Neural cell (in vitro differentiated cells): Measurements from ENCODE around the gene GRK1. TPM values are rescaled to one million over a fixed set of nuclear protein-coding genes. Genes with fewer than 3 reads are reported as not detected.

Experiments used
- H2AFZ ChIP-seq: fragments of 200-600, 300-800 bp; sonication (generic), shearing (Covaris generic); 2 replicates; pipeline ENCODE4 v1.6.0; 2014; ENCODE audit warnings: low read depth, mild to moderate bottlenecking, antibody characterized with exemption, low read length, moderate library complexity
- H3F3A ChIP-seq: fragments of 200-600 bp; shearing (Covaris generic); 2 replicates; pipeline ENCODE4 v1.6.1; 2016; ENCODE audit warnings: mild to moderate bottlenecking, moderate library complexity, mixed read lengths, antibody characterized with exemption, low read length; ENCODE audit not compliant: insufficient read depth, poor library complexity, severe bottlenecking
- H3K27ac ChIP-seq: fragments of 200-600, 300-800 bp; sonication (generic), shearing (Covaris generic); 2 replicates; pipeline ENCODE4 v1.5.1; 2014; ENCODE audit warnings: mild to moderate bottlenecking, low read length, moderate library complexity
- H3K27me3 ChIP-seq: fragments of 300-800, 200-600 bp; sonication (generic), shearing (Covaris generic); 2 replicates; pipeline ENCODE4 v1.6.0; 2014; ENCODE audit warnings: mild to moderate bottlenecking, low read depth, low read length, moderate library complexity; ENCODE audit not compliant: insufficient read depth
- H3K36me3 ChIP-seq: fragments of 300-800, 200-600 bp; sonication (generic), shearing (Covaris generic); 2 replicates; pipeline ENCODE4 v1.5.1; 2014; ENCODE audit warnings: mild to moderate bottlenecking, antibody characterized with exemption, low read length, moderate library complexity; ENCODE audit not compliant: insufficient read depth
- H3K4me2 ChIP-seq: fragments of 300-800, 200-600 bp; sonication (generic), shearing (Covaris generic); 2 replicates; pipeline ENCODE4 v1.6.0; 2014; ENCODE audit warnings: mild to moderate bottlenecking, low read length
- H3K4me3 ChIP-seq: fragments of 300-800, 200-600 bp; sonication (generic), shearing (Covaris generic); 2 replicates; pipeline ENCODE4 v1.5.1; 2014; ENCODE audit warnings: mild to moderate bottlenecking, low read length, moderate library complexity
- H3K79me2 ChIP-seq: fragments of 200-600 bp; shearing (Covaris generic); replicated peaks from 2 replicates; pipeline ENCODE4 v1.6.0; 2014; ENCODE audit warnings: mild to moderate bottlenecking, low read length, moderate library complexity; ENCODE audit not compliant: insufficient read depth
- H3K9ac ChIP-seq: fragments of 300-800, 200-600 bp; sonication (generic), shearing (Covaris generic); 2 replicates; pipeline ENCODE4 v1.6.1; 2016; ENCODE audit warnings: mild to moderate bottlenecking, low read length, mixed read lengths
- H3K9me2 ChIP-seq: fragments of 200-600 bp; shearing (Covaris generic); 2 replicates; pipeline ENCODE4 v1.6.1; 2016; ENCODE audit warnings: mild to moderate bottlenecking, low read length, mixed read lengths; ENCODE audit not compliant: insufficient read depth
- H3K9me3 ChIP-seq: fragments of 200-600, 300-800 bp; sonication (generic), shearing (Covaris generic); 2 replicates; pipeline ENCODE4 v1.6.1; 2016; ENCODE audit warnings: mild to moderate bottlenecking, mixed run types, low read length, moderate library complexity, mixed read lengths
- H4K20me1 ChIP-seq: fragments of 200-600 bp; shearing (Covaris generic); 2 replicates; pipeline ENCODE4 v1.6.1; 2016; ENCODE audit warnings: mild to moderate bottlenecking, mixed run types; ENCODE audit not compliant: insufficient read depth
- EP300 ChIP-seq: fragments of 450-650 bp; conservative IDR thresholded peaks from 2 replicates; pipeline ENCODE4 v1.6.1; 2014; ENCODE audit warnings: antibody characterized with exemption, mild to moderate bottlenecking, moderate library complexity; ENCODE audit not compliant: poor library complexity, severe bottlenecking
- EZH2 ChIP-seq: fragments of 200-600, 300-800 bp; shearing (Covaris generic), sonication (generic); IDR thresholded peaks from 2 replicates; pipeline ENCODE4 v1.6.1; 2014; ENCODE audit warnings: antibody characterized with exemption, low read length, borderline replicate concordance, mild to moderate bottlenecking; ENCODE audit not compliant: insufficient read depth, poor library complexity, severe bottlenecking
- MXI1 ChIP-seq: fragments of 450-650 bp; conservative IDR thresholded peaks from 2 replicates; pipeline ENCODE4 v1.6.1; 2014; ENCODE audit warnings: antibody characterized with exemption, mild to moderate bottlenecking; ENCODE audit not compliant: poor library complexity, severe bottlenecking
- POLR2AphosphoS5 ChIP-seq: IDR thresholded peaks from 2 replicates; pipeline ENCODE4 v1.6.1; 2012
- RAD21 ChIP-seq: fragments of 450-650 bp; conservative IDR thresholded peaks from 2 replicates; pipeline ENCODE4 v1.6.1; 2014; ENCODE audit warnings: antibody characterized with exemption, mild to moderate bottlenecking, moderate library complexity
- SMC3 ChIP-seq: fragments of 450-650 bp; conservative IDR thresholded peaks from 2 replicates; pipeline ENCODE4 v1.6.1; 2014; ENCODE audit warnings: antibody characterized with exemption, mild to moderate bottlenecking, moderate library complexity; ENCODE audit not compliant: poor library complexity
- TAF1 ChIP-seq: IDR thresholded peaks from 2 replicates; pipeline ENCODE4 v1.6.1; 2012; ENCODE audit warnings: low read depth
- polyA plus RNA-seq: library from polyadenylated mRNA; depleted of rRNA; stranded (reverse); fragments of >200 nt; gene quantifications from 2 replicates; pipeline ENCODE4 v1.2.3, GENCODE V29; 2014
- TF ChIP-seq, protein P1 (sequence below): IDR thresholded peaks from 2 replicates; pipeline ENCODE4 v1.6.1; 2012; ENCODE audit warnings: borderline replicate concordance
- TF ChIP-seq, protein P2 (sequence below): fragments of 450-650 bp; IDR thresholded peaks from 2 replicates; pipeline ENCODE4 v1.5.1; 2014; ENCODE audit warnings: antibody characterized with exemption, mild to moderate bottlenecking, moderate library complexity; ENCODE audit not compliant: poor library complexity, severe bottlenecking

The GRK1 gene
- polyA plus RNA-seq, 1 donor from 2014 or later, result 0.06 TPM

DNA sequence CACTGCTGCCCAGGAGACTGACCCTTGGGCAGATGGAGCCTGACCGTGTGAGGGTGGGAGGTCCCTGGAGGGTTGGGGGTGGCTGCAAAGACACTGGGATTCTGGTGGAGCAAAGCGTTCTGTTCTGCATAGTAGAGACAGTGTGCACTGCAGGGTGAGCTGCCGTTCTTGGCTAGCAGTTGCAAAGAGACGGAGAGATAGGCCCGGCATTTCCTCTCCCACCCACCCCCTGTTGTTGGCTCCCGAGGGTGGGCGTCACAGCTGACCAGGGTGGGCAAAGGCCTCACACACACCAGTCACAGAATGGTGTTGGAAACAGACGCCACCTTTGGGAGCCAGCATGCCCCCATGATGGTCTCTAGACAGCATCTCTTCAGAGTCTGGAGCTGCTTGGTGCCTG, 103.4 kb downstream of the GRK1 start:
- Histone ChIP-seq H3K9ac (no peak overlapping the region), H3F3A (no peaks in the 10 kb centered on the region), H3K79me2 (no peaks in the 10 kb centered on the region), H3K27me3 (no peaks in the 10 kb centered on the region), H3K4me2 (no peak overlapping the region), H3K9me2 (no peaks in the 10 kb centered on the region), H3K9me3 (no peaks in the 10 kb centered on the region), H2AFZ (no peak overlapping the region), H3K27ac (no peak overlapping the region), H3K36me3 (no peaks in the 10 kb centered on the region), H4K20me1 (no peaks in the 10 kb centered on the region), H3K4me3 (no peak overlapping the region)
- TF ChIP-seq EZH2 (no peak), EP300 (no peak), POLR2AphosphoS5 (no peak)
- TF ChIP-seq, protein P1, sequence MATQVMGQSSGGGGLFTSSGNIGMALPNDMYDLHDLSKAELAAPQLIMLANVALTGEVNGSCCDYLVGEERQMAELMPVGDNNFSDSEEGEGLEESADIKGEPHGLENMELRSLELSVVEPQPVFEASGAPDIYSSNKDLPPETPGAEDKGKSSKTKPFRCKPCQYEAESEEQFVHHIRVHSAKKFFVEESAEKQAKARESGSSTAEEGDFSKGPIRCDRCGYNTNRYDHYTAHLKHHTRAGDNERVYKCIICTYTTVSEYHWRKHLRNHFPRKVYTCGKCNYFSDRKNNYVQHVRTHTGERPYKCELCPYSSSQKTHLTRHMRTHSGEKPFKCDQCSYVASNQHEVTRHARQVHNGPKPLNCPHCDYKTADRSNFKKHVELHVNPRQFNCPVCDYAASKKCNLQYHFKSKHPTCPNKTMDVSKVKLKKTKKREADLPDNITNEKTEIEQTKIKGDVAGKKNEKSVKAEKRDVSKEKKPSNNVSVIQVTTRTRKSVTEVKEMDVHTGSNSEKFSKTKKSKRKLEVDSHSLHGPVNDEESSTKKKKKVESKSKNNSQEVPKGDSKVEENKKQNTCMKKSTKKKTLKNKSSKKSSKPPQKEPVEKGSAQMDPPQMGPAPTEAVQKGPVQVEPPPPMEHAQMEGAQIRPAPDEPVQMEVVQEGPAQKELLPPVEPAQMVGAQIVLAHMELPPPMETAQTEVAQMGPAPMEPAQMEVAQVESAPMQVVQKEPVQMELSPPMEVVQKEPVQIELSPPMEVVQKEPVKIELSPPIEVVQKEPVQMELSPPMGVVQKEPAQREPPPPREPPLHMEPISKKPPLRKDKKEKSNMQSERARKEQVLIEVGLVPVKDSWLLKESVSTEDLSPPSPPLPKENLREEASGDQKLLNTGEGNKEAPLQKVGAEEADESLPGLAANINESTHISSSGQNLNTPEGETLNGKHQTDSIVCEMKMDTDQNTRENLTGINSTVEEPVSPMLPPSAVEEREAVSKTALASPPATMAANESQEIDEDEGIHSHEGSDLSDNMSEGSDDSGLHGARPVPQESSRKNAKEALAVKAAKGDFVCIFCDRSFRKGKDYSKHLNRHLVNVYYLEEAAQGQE, result no peak

DNA sequence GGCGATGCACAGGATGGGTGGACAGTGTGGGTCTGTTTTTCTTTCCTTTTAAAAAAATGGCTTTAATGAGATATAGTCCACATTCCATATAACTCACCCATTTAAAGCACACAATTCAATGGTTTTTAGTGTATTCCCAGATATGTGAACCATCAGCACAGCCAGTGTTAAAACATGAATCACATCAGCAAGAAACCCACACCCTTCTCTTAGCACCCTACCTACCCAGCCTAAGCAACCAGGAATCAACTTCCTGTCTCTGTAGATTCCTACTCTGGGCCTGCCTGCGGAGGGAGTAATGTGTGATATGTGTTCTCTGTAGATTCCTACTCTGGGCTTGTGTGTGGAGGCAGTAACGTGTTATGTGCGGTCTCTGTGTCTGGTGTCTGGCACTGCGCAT, 103.9 kb downstream of the GRK1 start:
- no peak overlapping the region for H3K4me3 ChIP-seq
- H3K36me3 ChIP-seq, result no peaks in the 10 kb centered on the region
- TF ChIP-seq EP300, result no peak
- TF ChIP-seq, protein P2, sequence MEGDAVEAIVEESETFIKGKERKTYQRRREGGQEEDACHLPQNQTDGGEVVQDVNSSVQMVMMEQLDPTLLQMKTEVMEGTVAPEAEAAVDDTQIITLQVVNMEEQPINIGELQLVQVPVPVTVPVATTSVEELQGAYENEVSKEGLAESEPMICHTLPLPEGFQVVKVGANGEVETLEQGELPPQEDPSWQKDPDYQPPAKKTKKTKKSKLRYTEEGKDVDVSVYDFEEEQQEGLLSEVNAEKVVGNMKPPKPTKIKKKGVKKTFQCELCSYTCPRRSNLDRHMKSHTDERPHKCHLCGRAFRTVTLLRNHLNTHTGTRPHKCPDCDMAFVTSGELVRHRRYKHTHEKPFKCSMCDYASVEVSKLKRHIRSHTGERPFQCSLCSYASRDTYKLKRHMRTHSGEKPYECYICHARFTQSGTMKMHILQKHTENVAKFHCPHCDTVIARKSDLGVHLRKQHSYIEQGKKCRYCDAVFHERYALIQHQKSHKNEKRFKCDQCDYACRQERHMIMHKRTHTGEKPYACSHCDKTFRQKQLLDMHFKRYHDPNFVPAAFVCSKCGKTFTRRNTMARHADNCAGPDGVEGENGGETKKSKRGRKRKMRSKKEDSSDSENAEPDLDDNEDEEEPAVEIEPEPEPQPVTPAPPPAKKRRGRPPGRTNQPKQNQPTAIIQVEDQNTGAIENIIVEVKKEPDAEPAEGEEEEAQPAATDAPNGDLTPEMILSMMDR, result no peak
- no peak for TF ChIP-seq MXI1
- no peak for TF ChIP-seq EZH2
- no peak for TF ChIP-seq RAD21
- TF ChIP-seq, protein P1, result no peak
- TF ChIP-seq SMC3, result no peak
- TF ChIP-seq POLR2AphosphoS5, result no peak
- TF ChIP-seq TAF1, result no peak
- H3K9me2 ChIP-seq, result no peaks in the 10 kb centered on the region
- H3K4me2 ChIP-seq, result no peak overlapping the region
- H3K79me2 ChIP-seq, result no peaks in the 10 kb centered on the region
- H3K9ac ChIP-seq, result no peak overlapping the region
- H3K27ac ChIP-seq, result no peak overlapping the region
- H4K20me1 ChIP-seq, result no peaks in the 10 kb centered on the region
- H3K27me3 ChIP-seq, result no peaks in the 10 kb centered on the region
- no peaks in the 10 kb centered on the region for H3K9me3 ChIP-seq
- H3F3A ChIP-seq, result no peaks in the 10 kb centered on the region
- H2AFZ ChIP-seq, result no peak overlapping the region
